Bronchial epithelial cell (primary cell): Measurements from ENCODE around the gene CAPZA1. TPM values are rescaled to one million over a fixed set of nuclear protein-coding genes. Genes with fewer than 3 reads are reported as not detected.

ENCODE experiments used
- DNase-seq: peaks from one replicate; pipeline ENCODE4 v3.0.0-alpha.2; 2010; ENCODE audit warnings: low read depth
- FAIRE-seq: peaks from 2 replicates; lab custom pipeline; 2011; peaks lifted over from hg19 to GRCh38; lab: Jason Lieb, UNC
- H3K27me3 ChIP-seq: 2 replicates; pipeline ENCODE4 v1.5.1; 2011; ENCODE audit warnings: low read length; ENCODE audit not compliant: control insufficient read depth, insufficient read depth
- H3K36me3 ChIP-seq: 2 replicates; pipeline ENCODE4 v1.5.1; 2011; ENCODE audit warnings: low read length; ENCODE audit not compliant: control insufficient read depth, insufficient read depth
- H3K4me3 ChIP-seq: 2 replicates; pipeline ENCODE4 v1.5.1; 2011; ENCODE audit warnings: mild to moderate bottlenecking, low read depth, low read length, control low read depth
- CTCF ChIP-seq: IDR thresholded peaks from 2 replicates; pipeline ENCODE4 v1.5.1; 2011; ENCODE audit warnings: mild to moderate bottlenecking, moderate library complexity, low read length, control low read depth, inconsistent platforms; ENCODE audit not compliant: insufficient read depth, severe bottlenecking
- total RNA-seq: library from RNA; depleted of rRNA; stranded (reverse); fragments of >200 nt; gene quantifications from 2 replicates; pipeline ENCODE4 v1.2.1, GENCODE V29; 2014

Gene CAPZA1
- total RNA-seq, 1 donor from 2014 or later = 265 TPM

- Histone ChIP-seq H3K36me3 (peaks cover 1% of the 10 kb centered on the region), H3K4me3 (no peak overlapping the region), H3K27me3 (no peaks in the 10 kb centered on the region)
- no peak for DNase-seq
- no peak for FAIRE-seq
- TF ChIP-seq CTCF = no peak
These were observed 6.1 kb downstream of the CAPZA1 start for GRCh38 chr1:112625696-112626095.

- FAIRE-seq = no peak
- no peak for TF ChIP-seq CTCF
- Histone ChIP-seq H3K27me3 (no peaks in the 10 kb centered on the region), H3K4me3 (no peak overlapping the region), H3K36me3 (peaks cover 2% of the 10 kb centered on the region)
- no peak for DNase-seq
These were observed 6.6 kb downstream of the CAPZA1 start for GRCh38 chr1:112626193-112626592.

GRCh38 chr1:112626887-112627286 lies 7.3 kb downstream of the CAPZA1 start:
- no peak overlapping the region for H3K4me3 ChIP-seq
- TF ChIP-seq CTCF = no peak
- FAIRE-seq (no peak), DNase-seq (no peak)
- no peaks in the 10 kb centered on the region for H3K27me3 ChIP-seq
- H3K36me3 ChIP-seq = peaks cover 2% of the 10 kb centered on the region

GRCh38 chr1:112628516-112628915 lies 8.9 kb downstream of the CAPZA1 start:
- Histone ChIP-seq H3K27me3 (no peaks in the 10 kb centered on the region), H3K4me3 (no peak overlapping the region), H3K36me3 (peaks cover 2% of the 10 kb centered on the region)
- TF ChIP-seq CTCF = no peak
- DNase-seq (no peak), FAIRE-seq (no peak)

GRCh38 chr1:112629256-112629655 lies 9.6 kb downstream of the CAPZA1 start:
- H3K36me3 ChIP-seq = peaks cover 2% of the 10 kb centered on the region
- H3K4me3 ChIP-seq = no peak overlapping the region
- TF ChIP-seq CTCF = no peak
- DNase-seq (no peak), FAIRE-seq (no peak)
- H3K27me3 ChIP-seq = no peaks in the 10 kb centered on the region

GRCh38 chr1:112633628-112634027 lies 14.0 kb downstream of the CAPZA1 start:
- no peak for FAIRE-seq

More at GRCh38 chr1:112633628-112634027, 14.0 kb downstream of the CAPZA1 start:
- DNase-seq = no peak
- Histone ChIP-seq H3K27me3 (no peaks in the 10 kb centered on the region), H3K4me3 (no peak overlapping the region), H3K36me3 (peaks cover 2% of the 10 kb centered on the region)
- no peak for TF ChIP-seq CTCF
